Psoas muscle (tissue), 8 donors: ENCODE measurements around the gene ST14. TPM values are rescaled to one million over a fixed set of nuclear protein-coding genes. Genes with fewer than 3 reads are reported as not detected.
"Not testable (repeated sequence)": the region's sequence is repeated elsewhere in the genome, so short reads cannot be mapped to it uniquely, and the experiment has no call there.

ENCODE experiments used
- ATAC-seq, 4 donors: fragments of 200-7000 bp; cut with Tn5 transposase; one replicate each; pipeline ENCODE4 v1.9.1; 2020; ENCODE audit warnings: moderate library complexity in 3 of 4, mild to moderate bottlenecking in 2 of 4
- DNase-seq, 2 donors: peaks; one replicate each; pipeline ENCODE4 v3.0.0-alpha.2; 2020
- H3K27ac ChIP-seq: fragments of 200-600 bp; one replicate; pipeline ENCODE4 v1.8.0; 2022
- H3K27me3 ChIP-seq, 3 donors: fragments of 200-600 bp in 1 of 3; one replicate each; pipeline versions ENCODE4 v1.6.1 to v1.8.0; 2013 to 2022; ENCODE audit warnings: low read length in 2 of 3, mild to moderate bottlenecking in 2 of 3, moderate library complexity in 1 of 3; ENCODE audit not compliant: insufficient read depth in 3 of 3
- H3K36me3 ChIP-seq, 2 donors: fragments of 200-600 bp in 1 of 2; one replicate each; pipeline versions ENCODE4 v1.6.1 to v1.8.0; 2013 to 2022; ENCODE audit warnings: low read depth in 1 of 2, mild to moderate bottlenecking in 1 of 2, moderate library complexity in 1 of 2; ENCODE audit not compliant: insufficient read depth in 1 of 2
- H3K4me1 ChIP-seq: fragments of 200-600 bp; one replicate; pipeline ENCODE4 v1.8.0; 2022
- H3K4me3 ChIP-seq: fragments of 200-600 bp; one replicate; pipeline ENCODE4 v1.8.0; 2022; ENCODE audit warnings: mild to moderate bottlenecking
- H3K9me3 ChIP-seq: fragments of 200-600 bp; one replicate; pipeline ENCODE4 v1.8.0; 2022
- WGBS, 3 donors: extraction: QIAGEN DNeasy Blood & Tissue Kit; methylation state at CpG; one replicate each; pipeline versions ENCODE4 v1.1.6 to v1.1.7; 2013; 5-methylcytosine and 5-hydroxymethylcytosine counted together
- intact Hi-C, 2 donors: fragments of 100-400 bp; cut with DNase I; formaldehyde crosslinking; loops; one replicate each; pipeline versions ENCODE4 v1.11.0 to v1.14.2; 2022
- polyA plus RNA-seq, 3 donors: library from polyadenylated mRNA; stranded (reverse); fragments of 200-250 nt; gene quantifications; one replicate each; pipeline ENCODE4 v1.2.3, GENCODE V29; 2013
- total RNA-seq, 4 donors: library from RNA; stranded (reverse); fragmentation: NEBNext Ultra II Directional in 2 of 4; extraction: Animal tissue kit (Norgen Biotek cat#: 25700) in 2 of 4; gene quantifications; one replicate each; pipeline versions ENCODE4 v1.2.1 to v1.2.4, GENCODE V29; 2021 to 2023
- TF ChIP-seq, protein P1 (sequence below): fragments of 200-600 bp; IDR thresholded peaks from one replicate; pipeline ENCODE4 v1.8.0; 2022; ENCODE audit warnings: antibody characterized with exemption
- donor health status: healthy with polysubstance abuse.
- donor health status: DM: no; HTN: no; CAD: no; lungs with moderate emphysema.
- donor health status: Bipolar disorder and iron deficiency.
- donor health status: healthy.
- donor health status: DM: yes; HTN: yes; CAD: no.
- donor health status: DM: no; HTN: no; CAD: no.
- donor health status: DM: no; HTN: no; CAD: no.
- donor health status: DM: yes; HTN: yes; CAD: no.

The ST14 gene
- total and polyA plus RNA-seq, 7 donors, result 0.22 to 0.77 (median 0.51) TPM

- no peaks in the 10 kb centered on the region for H3K27me3 ChIP-seq
- intact Hi-C loops, result no loop called here
- H3K9me3 ChIP-seq, result no peaks in the 10 kb centered on the region
- TF ChIP-seq, protein P1, sequence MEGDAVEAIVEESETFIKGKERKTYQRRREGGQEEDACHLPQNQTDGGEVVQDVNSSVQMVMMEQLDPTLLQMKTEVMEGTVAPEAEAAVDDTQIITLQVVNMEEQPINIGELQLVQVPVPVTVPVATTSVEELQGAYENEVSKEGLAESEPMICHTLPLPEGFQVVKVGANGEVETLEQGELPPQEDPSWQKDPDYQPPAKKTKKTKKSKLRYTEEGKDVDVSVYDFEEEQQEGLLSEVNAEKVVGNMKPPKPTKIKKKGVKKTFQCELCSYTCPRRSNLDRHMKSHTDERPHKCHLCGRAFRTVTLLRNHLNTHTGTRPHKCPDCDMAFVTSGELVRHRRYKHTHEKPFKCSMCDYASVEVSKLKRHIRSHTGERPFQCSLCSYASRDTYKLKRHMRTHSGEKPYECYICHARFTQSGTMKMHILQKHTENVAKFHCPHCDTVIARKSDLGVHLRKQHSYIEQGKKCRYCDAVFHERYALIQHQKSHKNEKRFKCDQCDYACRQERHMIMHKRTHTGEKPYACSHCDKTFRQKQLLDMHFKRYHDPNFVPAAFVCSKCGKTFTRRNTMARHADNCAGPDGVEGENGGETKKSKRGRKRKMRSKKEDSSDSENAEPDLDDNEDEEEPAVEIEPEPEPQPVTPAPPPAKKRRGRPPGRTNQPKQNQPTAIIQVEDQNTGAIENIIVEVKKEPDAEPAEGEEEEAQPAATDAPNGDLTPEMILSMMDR, result no peak
- H3K4me3 ChIP-seq, result no peak overlapping the region
- H3K27ac ChIP-seq, result no peak overlapping the region
- ATAC-seq, result peak in 1 of 4 donors; percentile 9
- no peaks in the 10 kb centered on the region for H3K36me3 ChIP-seq
- 91 to 93% (median 91%) methylated on average over 29 to 32 of the region's 32 CpGs for WGBS, 3 donors
- DNase-seq, result no peak
- H3K4me1 ChIP-seq, result no peaks in the 10 kb centered on the region
Observed at GRCh38 chr11:130189492-130190210, 30.1 kb downstream of the ST14 start.

GRCh38 chr11:130190371-130190881 is 30.8 kb downstream of the ST14 start:
- DNase-seq, result no peak
- Histone ChIP-seq H3K9me3 (no peaks in the 10 kb centered on the region), H3K4me1 (no peaks in the 10 kb centered on the region), H3K36me3 (no peaks in the 10 kb centered on the region), H3K4me3 (no peak overlapping the region), H3K27me3 (no peaks in the 10 kb centered on the region), H3K27ac (no peak overlapping the region)
- intact Hi-C loops, result no loop called here
- TF ChIP-seq, protein P1, result no peak
- no peak for ATAC-seq
- 81 to 85% (median 83%) methylated on average over 29 of the region's 29 CpGs for WGBS, 3 donors

- ATAC-seq, result no peak
- Histone ChIP-seq H3K4me1 (no peaks in the 10 kb centered on the region), H3K36me3 (no peaks in the 10 kb centered on the region), H3K4me3 (no peak overlapping the region), H3K9me3 (no peaks in the 10 kb centered on the region), H3K27ac (no peak overlapping the region), H3K27me3 (no peaks in the 10 kb centered on the region)
- DNase-seq, result no peak
- WGBS, 3 donors, result 83 to 86% (median 85%) methylated on average over 14 of the region's 14 CpGs
- TF ChIP-seq, protein P1, result no peak
- intact Hi-C loops, result no loop called here
Observed at GRCh38 chr11:130191896-130192295, 32.3 kb downstream of the ST14 start.

DNA sequence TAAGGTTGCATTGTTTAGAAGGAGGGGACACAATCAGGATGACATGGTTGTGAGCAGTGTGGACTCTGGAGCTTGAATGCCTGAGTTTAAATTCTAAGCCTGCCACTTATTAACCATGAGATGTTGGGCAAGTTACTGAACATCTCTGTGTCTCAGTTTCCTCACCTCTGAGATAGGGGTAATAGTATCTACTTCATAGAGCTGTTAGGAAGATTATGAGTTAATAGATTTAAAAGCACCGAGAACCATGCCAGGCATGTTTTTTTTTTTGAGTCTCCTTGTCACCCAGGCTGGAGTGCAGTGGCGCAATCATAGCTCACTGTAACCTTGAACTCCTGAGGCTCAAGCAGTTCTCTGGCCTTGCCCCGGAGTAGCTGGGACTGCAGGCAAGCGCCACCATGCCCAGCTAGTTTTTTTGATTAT is 33.3 kb downstream of the ST14 start:
- Histone ChIP-seq H3K27ac (no peak overlapping the region), H3K9me3 (no peaks in the 10 kb centered on the region), H3K4me1 (no peaks in the 10 kb centered on the region), H3K27me3 (no peaks in the 10 kb centered on the region), H3K4me3 (no peak overlapping the region), H3K36me3 (no peaks in the 10 kb centered on the region)
- 72 to 78% (median 74%) methylated on average over 4 of the region's 4 CpGs for WGBS, 3 donors
- intact Hi-C loops, result no loop called here
- TF ChIP-seq, protein P1, result no peak
- no peak for DNase-seq
- no peak for ATAC-seq

- DNase-seq, H3K4me3 ChIP-seq, intact Hi-C loops, H3K36me3 ChIP-seq, ATAC-seq, H3K27me3 ChIP-seq, H3K4me1 ChIP-seq, H3K9me3 ChIP-seq, H3K27ac ChIP-seq: not testable (repeated sequence)
- WGBS, 3 donors, result 92 to 96% (median 94%) methylated on average over 14 of the region's 14 CpGs
Observed at GRCh38 chr11:130193551-130193950, 34.0 kb downstream of the ST14 start.
